ENCODE data around the gene TLE5.
"Not testable (repeated sequence)": the region's sequence is repeated elsewhere in the genome, so short reads cannot be mapped to it uniquely, and the experiment has no call there.

The TLE5 gene

DNA sequence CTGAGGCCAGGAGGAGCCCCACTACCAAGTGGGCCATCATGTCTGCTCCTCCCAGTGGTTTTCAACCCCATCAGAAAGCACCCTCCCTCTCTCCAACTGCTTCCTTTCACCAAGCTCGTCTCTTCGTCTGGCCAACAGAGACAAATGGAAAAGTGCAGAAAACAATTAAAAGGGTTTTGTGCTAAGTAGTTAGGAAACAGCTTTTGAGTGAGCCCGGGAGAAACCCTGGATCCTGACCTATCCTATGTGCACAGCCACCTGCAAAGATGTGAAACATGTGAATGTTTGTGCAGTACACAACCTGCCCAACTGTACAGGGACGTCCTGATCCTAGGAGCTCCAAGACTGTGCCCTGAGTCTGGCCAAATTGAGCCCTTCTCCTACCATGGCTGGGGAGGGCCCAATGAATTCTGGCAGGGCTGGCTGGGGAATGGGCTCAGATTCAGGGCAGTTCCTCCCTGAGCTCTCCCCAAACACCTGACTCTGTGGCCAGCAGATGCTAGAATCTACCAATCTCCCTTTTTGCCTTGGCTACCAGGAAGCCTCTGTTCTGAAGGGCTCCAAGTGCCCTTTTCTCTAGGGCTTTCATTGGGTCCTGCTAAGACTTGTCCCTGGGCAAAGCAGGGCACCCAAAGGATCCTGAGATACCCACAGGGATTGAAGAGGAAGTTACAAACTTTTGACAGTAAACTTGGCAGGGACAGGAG, 7.9 kb downstream of the TLE5 start:
- DNase-seq, result no peak
- no peaks in the 10 kb centered on the region for H3K27me3 ChIP-seq (replicated peaks; ENCODE audit: control insufficient read depth, insufficient read depth, low read length, poor library complexity, severe bottlenecking)
- no peak overlapping the region for H3K27ac ChIP-seq (ENCODE audit: insufficient read depth, low read length, poor library complexity, severe bottlenecking)
- peaks cover 58% of the 10 kb centered on the region for H3K36me3 ChIP-seq (ENCODE audit: control insufficient read depth, insufficient read depth, low read length)
- peaks cover 26% of the 10 kb centered on the region for H3K4me1 ChIP-seq (ENCODE audit: control insufficient read depth, insufficient read depth, low read length, poor library complexity, severe bottlenecking)
- H3K9me3 ChIP-seq (ENCODE audit: control insufficient read depth, low read length), result no peaks in the 10 kb centered on the region
- no peak overlapping the region for H3K4me3 ChIP-seq (ENCODE audit: insufficient read depth, low read depth, low read length, poor library complexity, severe bottlenecking)

DNA sequence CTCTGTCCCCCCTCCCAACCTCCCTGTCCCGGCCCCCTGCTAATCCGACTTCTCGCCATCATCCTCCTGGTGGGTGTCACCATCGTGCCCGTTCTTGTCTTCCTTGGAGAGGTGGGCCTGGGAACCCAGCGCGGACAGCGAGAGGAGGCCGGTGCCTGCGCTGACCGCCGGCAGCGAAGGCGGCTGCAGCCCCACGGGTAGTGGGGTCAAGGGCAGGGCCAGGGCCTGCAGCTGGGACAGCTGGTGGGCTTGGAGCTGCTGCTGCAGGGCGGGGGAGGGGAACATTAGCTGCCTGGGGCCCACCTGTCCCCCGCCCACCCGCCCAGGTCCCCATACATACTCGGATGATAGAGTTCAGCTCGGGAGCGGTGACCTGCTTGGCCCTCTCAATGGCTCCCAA, 8.5 kb downstream of the TLE5 start:
- no peaks in the 10 kb centered on the region for H3K27me3 ChIP-seq (replicated peaks; ENCODE audit: control insufficient read depth, insufficient read depth, low read length, poor library complexity, severe bottlenecking)
- H3K4me1 ChIP-seq (ENCODE audit: control insufficient read depth, insufficient read depth, low read length, poor library complexity, severe bottlenecking), result peaks cover 23% of the 10 kb centered on the region
- H3K4me3 ChIP-seq (ENCODE audit: insufficient read depth, low read depth, low read length, poor library complexity, severe bottlenecking), result no peak overlapping the region
- peaks cover 53% of the 10 kb centered on the region for H3K36me3 ChIP-seq (ENCODE audit: control insufficient read depth, insufficient read depth, low read length)
- no peak for DNase-seq
- no peak overlapping the region for H3K27ac ChIP-seq (ENCODE audit: insufficient read depth, low read length, poor library complexity, severe bottlenecking)
- no peaks in the 10 kb centered on the region for H3K9me3 ChIP-seq (ENCODE audit: control insufficient read depth, low read length)

GRCh38 chr19:3053218-3053621, 9.1 kb downstream of the TLE5 start:
- H3K9me3 ChIP-seq (ENCODE audit: control insufficient read depth, low read length), result no peaks in the 10 kb centered on the region
- no peak for DNase-seq
- peaks cover 48% of the 10 kb centered on the region for H3K36me3 ChIP-seq (ENCODE audit: control insufficient read depth, insufficient read depth, low read length)
- H3K4me3 ChIP-seq (ENCODE audit: insufficient read depth, low read depth, low read length, poor library complexity, severe bottlenecking), result no peak overlapping the region
- H3K4me1 ChIP-seq (ENCODE audit: control insufficient read depth, insufficient read depth, low read length, poor library complexity, severe bottlenecking), result peaks cover 18% of the 10 kb centered on the region
- no peak overlapping the region for H3K27ac ChIP-seq (ENCODE audit: insufficient read depth, low read length, poor library complexity, severe bottlenecking)
- no peaks in the 10 kb centered on the region for H3K27me3 ChIP-seq (replicated peaks; ENCODE audit: control insufficient read depth, insufficient read depth, low read length, poor library complexity, severe bottlenecking)

GRCh38 chr19:3050016-3050415, 12.3 kb downstream of the TLE5 start:
- H3K27me3 ChIP-seq (replicated peaks; ENCODE audit: control insufficient read depth, insufficient read depth, low read length, poor library complexity, severe bottlenecking); H3K27ac ChIP-seq (ENCODE audit: insufficient read depth, low read length, poor library complexity, severe bottlenecking); H3K9me3 ChIP-seq (ENCODE audit: control insufficient read depth, low read length); H3K4me3 ChIP-seq (ENCODE audit: insufficient read depth, low read depth, low read length, poor library complexity, severe bottlenecking); H3K4me1 ChIP-seq (ENCODE audit: control insufficient read depth, insufficient read depth, low read length, poor library complexity, severe bottlenecking); DNase-seq: not testable (repeated sequence)
- peaks cover 16% of the 10 kb centered on the region for H3K36me3 ChIP-seq (ENCODE audit: control insufficient read depth, insufficient read depth, low read length)

GRCh38 chr19:3049089-3049488, 13.2 kb downstream of the TLE5 start:
- H3K4me3 ChIP-seq (ENCODE audit: insufficient read depth, low read depth, low read length, poor library complexity, severe bottlenecking), result no peak overlapping the region
- no peak overlapping the region for H3K27ac ChIP-seq (ENCODE audit: insufficient read depth, low read length, poor library complexity, severe bottlenecking)
- H3K36me3 ChIP-seq (ENCODE audit: control insufficient read depth, insufficient read depth, low read length), result peaks cover 7% of the 10 kb centered on the region

GRCh38 chr19:3048190-3048533, 14.1 kb downstream of the TLE5 start:
- no peak overlapping the region for H3K4me3 ChIP-seq (ENCODE audit: insufficient read depth, low read depth, low read length, poor library complexity, severe bottlenecking)
- DNase-seq, result no peak
- peaks cover 6% of the 10 kb centered on the region for H3K4me1 ChIP-seq (ENCODE audit: control insufficient read depth, insufficient read depth, low read length, poor library complexity, severe bottlenecking)
- no peaks in the 10 kb centered on the region for H3K27me3 ChIP-seq (replicated peaks; ENCODE audit: control insufficient read depth, insufficient read depth, low read length, poor library complexity, severe bottlenecking)
- peaks cover 3% of the 10 kb centered on the region for H3K36me3 ChIP-seq (ENCODE audit: control insufficient read depth, insufficient read depth, low read length)
- no peaks in the 10 kb centered on the region for H3K9me3 ChIP-seq (ENCODE audit: control insufficient read depth, low read length)
- H3K27ac ChIP-seq (ENCODE audit: insufficient read depth, low read length, poor library complexity, severe bottlenecking), result peak overlapping the region; percentile 31

More at GRCh38 chr19:3049089-3049488, 13.2 kb downstream of the TLE5 start:
- Histone ChIP-seq H3K9me3 (ENCODE audit: control insufficient read depth, low read length) (no peaks in the 10 kb centered on the region), H3K4me1 (ENCODE audit: control insufficient read depth, insufficient read depth, low read length, poor library complexity, severe bottlenecking) (peaks cover 8% of the 10 kb centered on the region), H3K27me3 (replicated peaks; ENCODE audit: control insufficient read depth, insufficient read depth, low read length, poor library complexity, severe bottlenecking) (no peaks in the 10 kb centered on the region)
- no peak for DNase-seq

- no peaks in the 10 kb centered on the region for H3K9me3 ChIP-seq (ENCODE audit: control insufficient read depth, low read length)
- no peaks in the 10 kb centered on the region for H3K27me3 ChIP-seq (replicated peaks; ENCODE audit: control insufficient read depth, insufficient read depth, low read length, poor library complexity, severe bottlenecking)
- peak overlapping the region; percentile 53 for H3K4me3 ChIP-seq (ENCODE audit: insufficient read depth, low read depth, low read length, poor library complexity, severe bottlenecking)
- DNase-seq, result peak in 2 of 3 donors; percentile 49 to 51
- H3K36me3 ChIP-seq (ENCODE audit: control insufficient read depth, insufficient read depth, low read length), result no peaks in the 10 kb centered on the region
- H3K27ac ChIP-seq (ENCODE audit: insufficient read depth, low read length, poor library complexity, severe bottlenecking), result peak overlapping the region; percentile 31
- peaks cover 4% of the 10 kb centered on the region for H3K4me1 ChIP-seq (ENCODE audit: control insufficient read depth, insufficient read depth, low read length, poor library complexity, severe bottlenecking)
Observed at GRCh38 chr19:3047496-3048189, 14.7 kb downstream of the TLE5 start.

- Histone ChIP-seq H3K36me3 (ENCODE audit: control insufficient read depth, insufficient read depth, low read length) (no peaks in the 10 kb centered on the region), H3K27me3 (replicated peaks; ENCODE audit: control insufficient read depth, insufficient read depth, low read length, poor library complexity, severe bottlenecking) (no peaks in the 10 kb centered on the region), H3K4me1 (ENCODE audit: control insufficient read depth, insufficient read depth, low read length, poor library complexity, severe bottlenecking) (peaks cover 5% of the 10 kb centered on the region), H3K27ac (ENCODE audit: insufficient read depth, low read length, poor library complexity, severe bottlenecking) (peak overlapping the region; percentile 31), H3K4me3 (ENCODE audit: insufficient read depth, low read depth, low read length, poor library complexity, severe bottlenecking) (peak overlapping the region; percentile 53), H3K9me3 (ENCODE audit: control insufficient read depth, low read length) (no peaks in the 10 kb centered on the region)
- DNase-seq, result no peak
Observed at GRCh38 chr19:3046698-3047495, 15.4 kb downstream of the TLE5 start.

DNA sequence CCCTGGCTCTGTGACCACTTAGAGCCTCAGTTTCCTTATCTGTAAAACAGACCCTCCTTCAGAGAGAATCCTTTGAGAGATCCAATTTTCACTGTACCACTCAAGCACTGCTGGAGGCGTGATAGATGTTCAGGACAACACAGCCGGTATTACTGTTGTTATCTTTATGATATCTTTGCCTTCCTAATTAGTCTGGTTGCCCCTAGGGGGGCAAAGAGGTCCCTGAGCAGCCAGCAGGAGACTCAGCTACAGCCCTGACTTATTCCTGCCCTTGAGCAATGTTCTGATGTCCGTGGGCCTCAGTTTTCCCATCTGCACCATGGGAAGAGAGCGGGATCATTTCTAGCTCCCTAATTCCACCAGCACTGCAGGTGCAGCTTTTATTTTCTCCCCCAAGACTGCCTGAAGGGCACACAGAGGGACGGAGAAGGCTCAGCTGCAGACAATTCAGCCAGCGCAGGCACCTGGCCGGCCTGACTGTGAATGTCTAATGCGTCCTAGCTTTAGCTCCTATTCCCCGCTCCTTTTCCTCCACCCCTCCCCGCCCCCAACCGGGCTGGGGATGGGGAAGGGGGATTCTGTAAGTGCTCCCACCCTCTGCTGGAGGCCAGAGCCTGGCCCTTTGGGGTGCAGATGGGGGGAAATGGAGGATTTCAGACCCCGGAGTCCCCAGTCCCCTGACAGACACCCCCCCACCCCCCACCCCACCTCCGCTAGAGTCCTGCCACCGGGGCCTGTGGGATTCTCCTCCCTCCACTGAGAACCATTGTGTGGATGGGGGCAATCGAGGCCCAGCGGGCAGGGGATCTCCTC, 16.2 kb downstream of the TLE5 start:
- no peaks in the 10 kb centered on the region for H3K36me3 ChIP-seq (ENCODE audit: control insufficient read depth, insufficient read depth, low read length)
- H3K27ac ChIP-seq (ENCODE audit: insufficient read depth, low read length, poor library complexity, severe bottlenecking), result no peak overlapping the region
- DNase-seq, result no peak
- no peaks in the 10 kb centered on the region for H3K27me3 ChIP-seq (replicated peaks; ENCODE audit: control insufficient read depth, insufficient read depth, low read length, poor library complexity, severe bottlenecking)
- H3K4me1 ChIP-seq (ENCODE audit: control insufficient read depth, insufficient read depth, low read length, poor library complexity, severe bottlenecking), result peaks cover 6% of the 10 kb centered on the region
- H3K9me3 ChIP-seq (ENCODE audit: control insufficient read depth, low read length), result no peaks in the 10 kb centered on the region
- H3K4me3 ChIP-seq (ENCODE audit: insufficient read depth, low read depth, low read length, poor library complexity, severe bottlenecking), result no peak overlapping the region
